GM19025 (cell line): Measurements from ENCODE around the gene CEP112.

Experiments used
- ATAC-seq: cut with Tn5 transposase; IDR thresholded peaks from one replicate; pipeline ENCODE4 v1.9.1; 2021; ENCODE audit warnings: mild to moderate bottlenecking, low read depth, moderate library complexity; ENCODE audit not compliant: unreplicated experiment

CEP112 gene

GRCh38 chr17:65592125-65592965 lies 599.6 kb downstream of the CEP112 start:
- ATAC-seq = no peak

GRCh38 chr17:65589321-65589720 lies 602.6 kb downstream of the CEP112 start:
- ATAC-seq = no peak

GRCh38 chr17:65588181-65588808 lies 603.6 kb downstream of the CEP112 start:
- ATAC-seq = no peak

GRCh38 chr17:65587534-65588180 lies 604.3 kb downstream of the CEP112 start:
- no peak for ATAC-seq

GRCh38 chr17:65586899-65587298 lies 605.0 kb downstream of the CEP112 start:
- ATAC-seq = no peak
